Esophagus muscularis mucosa (tissue), 4 donors: ENCODE measurements around the gene GLOD4.

Experiments used
- CTCF ChIP-seq, 3 experiments: fragments of 200-600 bp in 2 of 3; fragments of 450-650 bp in 1 of 3; sonication (generic) in 2 of 3; IDR thresholded peaks; one replicate each; pipeline ENCODE4 v1.5.1; 2017 to 2019; ENCODE audit warnings: antibody characterized with exemption in 3 of 3, mild to moderate bottlenecking in 2 of 3, moderate library complexity in 1 of 3
- EP300 ChIP-seq: sonication (generic); formaldehyde crosslinking; IDR thresholded peaks from one replicate; pipeline ENCODE4 v1.6.1; 2017; ENCODE audit warnings: antibody characterized with exemption
- POLR2A ChIP-seq: fragments of 450-650 bp; IDR thresholded peaks from one replicate; pipeline ENCODE4 v1.6.1; 2017; ENCODE audit warnings: antibody characterized with exemption, moderate library complexity, mild to moderate bottlenecking, low read depth
- POLR2AphosphoS5 ChIP-seq, 2 donors: sonication (generic); formaldehyde crosslinking; IDR thresholded peaks; one replicate each; pipeline ENCODE4 v1.6.1; 2017; ENCODE audit warnings: antibody characterized with exemption in 2 of 2

GRCh38 chr17:746783-747629, 35.1 kb downstream of the GLOD4 start:
- TF ChIP-seq CTCF (IDR thresholded peaks at IDR 0.05) (no peak), POLR2AphosphoS5 (IDR thresholded peaks at IDR 0.05) (no peak), EP300 (no peak), POLR2A (no peak)
